Eye (tissue), 1 donor: ENCODE results near the gene ARHGEF19.
"Not testable (repeated sequence)": the region's sequence is repeated elsewhere in the genome, so short reads cannot be mapped to it uniquely, and the experiment has no call there.

Experiments
- DNase-seq: peaks from one replicate; pipeline ENCODE4 v3.0.0-alpha.2; 2015

Gene ARHGEF19

DNA sequence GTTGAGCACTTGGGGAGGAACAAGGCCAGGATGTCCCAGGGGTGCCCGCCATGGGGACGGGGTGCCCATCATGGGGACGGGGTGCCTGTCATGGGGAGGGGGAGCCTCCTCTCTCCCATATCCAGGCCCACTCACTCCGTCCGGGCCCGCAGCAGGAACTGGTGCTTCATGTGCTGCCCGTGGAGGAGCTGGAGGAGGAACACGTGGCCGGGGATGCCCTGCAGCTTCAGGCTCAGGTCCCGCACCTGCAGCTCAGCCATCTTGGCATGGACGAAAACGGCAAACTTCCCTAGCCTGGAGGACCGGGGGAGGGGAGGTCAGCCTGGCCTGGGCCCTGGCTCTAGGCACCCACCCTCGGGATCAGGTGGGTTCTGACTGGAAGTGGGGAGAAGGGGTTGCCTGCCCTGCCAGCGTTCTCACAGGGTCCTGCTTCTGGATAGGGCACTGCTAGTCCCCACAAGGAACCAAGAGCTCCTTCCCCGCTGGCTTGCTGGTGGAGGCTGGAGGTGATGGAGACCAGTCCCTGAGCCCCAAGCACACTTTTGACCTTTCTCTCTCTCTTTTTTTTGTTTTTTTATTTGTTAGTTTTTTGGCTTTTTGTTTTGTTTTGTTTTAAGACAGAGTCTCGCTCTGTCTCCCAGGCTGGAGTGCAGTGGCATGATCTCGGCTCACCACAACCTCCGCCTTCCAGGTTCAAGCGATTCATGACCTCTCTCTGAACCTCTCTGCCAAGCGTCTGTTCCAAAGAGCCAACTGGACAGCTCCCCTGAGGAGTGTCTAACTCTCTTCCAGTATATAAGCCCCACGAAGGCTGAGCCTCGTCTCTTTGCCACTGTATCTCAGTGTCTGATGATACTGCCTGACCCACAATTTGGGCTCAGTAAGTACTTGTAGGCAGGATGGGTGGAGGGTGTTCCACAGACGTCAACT is 9.9 kb downstream of the ARHGEF19 start:
- DNase-seq: no peak

DNA sequence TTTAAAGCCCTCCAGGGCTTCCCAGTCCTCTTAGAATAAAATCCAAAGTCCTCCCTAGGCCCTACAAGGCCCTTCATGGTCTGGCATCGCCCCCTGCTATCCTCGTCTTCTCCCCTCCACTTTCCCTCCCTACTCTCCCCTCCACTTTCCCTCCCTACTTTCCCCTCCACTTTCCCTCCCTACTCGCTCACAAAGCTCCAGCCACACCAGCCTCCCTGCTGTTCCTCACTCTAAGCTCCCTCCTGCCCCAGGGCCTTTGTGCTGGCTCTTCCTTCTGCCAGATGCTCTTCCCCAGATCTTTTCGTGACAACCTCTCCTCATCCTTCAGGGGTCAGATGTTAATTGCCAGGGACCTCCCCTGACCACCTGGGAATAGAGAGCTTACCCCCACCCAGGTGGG is 12.8 kb downstream of the ARHGEF19 start:
- no peak for DNase-seq

DNA sequence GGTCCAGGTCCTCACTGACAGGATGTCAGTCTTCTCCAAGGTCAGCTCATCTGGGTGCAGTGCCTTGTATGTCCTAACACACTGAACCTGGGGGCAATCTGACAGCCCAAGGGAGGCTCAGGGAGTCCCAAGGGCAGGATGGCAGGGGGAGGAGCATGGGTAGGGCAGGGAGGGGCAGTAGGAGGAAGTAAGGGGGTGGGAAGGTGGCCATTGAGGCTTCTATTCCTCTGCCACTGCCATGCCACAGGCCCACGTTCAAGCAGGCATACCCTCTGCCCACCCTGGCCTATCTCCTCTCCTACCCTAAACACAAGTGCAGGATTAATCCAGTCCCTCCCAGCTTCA is 13.3 kb downstream of the ARHGEF19 start:
- DNase-seq: no peak

DNA sequence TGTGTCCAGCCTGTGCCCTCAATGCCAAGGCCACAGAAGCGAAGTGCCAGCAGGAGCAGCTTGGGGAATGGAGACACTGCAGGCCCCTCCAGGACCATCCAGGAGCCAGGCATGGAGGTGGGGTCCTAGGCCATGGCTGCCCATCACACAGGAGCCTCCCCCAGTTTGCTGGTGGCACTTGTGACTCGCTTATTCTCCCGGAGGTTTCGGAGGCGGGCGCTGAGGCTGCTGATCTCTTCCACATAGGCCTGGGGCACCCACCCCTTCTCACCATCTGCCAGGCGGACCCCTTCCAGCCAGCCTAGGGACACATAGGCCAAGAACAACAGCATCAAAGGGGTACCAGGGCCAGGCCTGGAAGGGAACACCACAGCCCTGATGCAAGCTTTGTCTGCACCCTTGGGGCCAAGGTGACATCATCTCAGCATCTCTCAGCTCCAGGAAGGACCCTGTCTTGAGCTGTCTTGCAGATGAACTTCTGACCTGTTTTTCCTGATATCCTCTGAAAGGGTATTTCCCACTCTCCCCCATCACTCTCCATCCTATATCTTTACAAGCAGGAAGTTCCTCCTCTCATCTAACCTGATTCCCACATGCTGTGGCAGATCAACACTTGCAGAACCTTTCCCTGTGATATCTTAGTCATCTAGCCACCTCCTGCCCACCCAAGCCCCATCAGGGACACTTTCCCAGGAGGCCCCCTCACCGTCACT is 13.9 kb downstream of the ARHGEF19 start:
- DNase-seq: no peak

DNA sequence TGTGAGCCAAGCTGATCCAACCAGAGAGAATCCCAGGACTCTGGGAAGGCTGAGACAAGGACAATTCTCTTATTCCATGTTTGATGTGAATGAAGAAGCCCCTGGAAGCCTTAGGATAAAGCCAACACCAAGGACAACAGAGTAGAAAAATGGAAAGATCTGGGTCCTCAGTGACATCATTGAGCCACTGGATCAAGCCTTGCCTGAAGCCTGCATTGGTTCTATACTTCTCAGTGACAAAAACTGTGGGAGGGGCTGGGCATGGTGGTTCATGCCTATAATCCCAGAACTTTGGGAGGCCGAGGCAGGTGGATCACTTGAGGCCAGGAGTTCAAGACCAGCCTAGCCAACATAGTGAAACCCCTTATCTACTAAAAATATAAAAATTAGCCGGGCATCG is 15.6 kb downstream of the ARHGEF19 start:
- DNase-seq: no peak

DNA sequence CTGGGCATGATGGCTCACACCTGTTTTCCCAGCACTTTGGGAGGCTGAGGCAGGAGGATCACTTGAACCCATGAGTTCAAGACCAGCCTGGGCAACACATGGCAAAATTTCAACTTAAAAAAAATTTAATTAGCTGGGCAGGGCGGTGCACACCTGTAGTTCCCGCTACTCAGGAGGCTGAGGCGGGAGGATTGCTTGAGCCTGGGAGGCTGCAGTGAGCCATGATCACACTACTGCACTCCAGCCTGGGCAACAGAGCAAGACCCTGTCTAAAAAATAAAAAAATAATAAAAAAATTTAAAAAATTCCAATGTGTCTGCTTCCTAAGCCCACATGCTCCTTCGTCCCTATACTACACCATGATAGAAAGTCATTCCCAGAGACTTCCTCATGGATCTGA is 16.3 kb downstream of the ARHGEF19 start:
- DNase-seq: not testable (repeated sequence)

DNA sequence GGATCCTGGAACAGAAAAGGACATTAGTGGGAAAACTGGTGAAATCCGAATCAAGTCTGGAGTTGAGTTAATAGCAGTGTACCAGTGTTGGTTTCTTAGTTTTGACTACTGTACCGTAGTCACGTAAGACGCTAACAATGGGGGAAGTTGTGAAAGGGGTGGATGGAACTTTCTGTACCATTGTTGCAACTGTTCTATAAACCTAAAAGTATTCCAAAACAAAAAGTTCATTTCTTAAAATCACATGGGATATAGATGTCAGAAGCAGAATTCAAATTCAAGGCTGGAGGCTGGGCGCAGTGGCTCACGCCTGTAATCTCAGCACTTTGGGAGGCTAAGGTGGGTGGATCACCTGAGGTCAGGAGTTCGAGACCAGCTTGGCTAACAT is 16.9 kb downstream of the ARHGEF19 start:
- no peak for DNase-seq

DNA sequence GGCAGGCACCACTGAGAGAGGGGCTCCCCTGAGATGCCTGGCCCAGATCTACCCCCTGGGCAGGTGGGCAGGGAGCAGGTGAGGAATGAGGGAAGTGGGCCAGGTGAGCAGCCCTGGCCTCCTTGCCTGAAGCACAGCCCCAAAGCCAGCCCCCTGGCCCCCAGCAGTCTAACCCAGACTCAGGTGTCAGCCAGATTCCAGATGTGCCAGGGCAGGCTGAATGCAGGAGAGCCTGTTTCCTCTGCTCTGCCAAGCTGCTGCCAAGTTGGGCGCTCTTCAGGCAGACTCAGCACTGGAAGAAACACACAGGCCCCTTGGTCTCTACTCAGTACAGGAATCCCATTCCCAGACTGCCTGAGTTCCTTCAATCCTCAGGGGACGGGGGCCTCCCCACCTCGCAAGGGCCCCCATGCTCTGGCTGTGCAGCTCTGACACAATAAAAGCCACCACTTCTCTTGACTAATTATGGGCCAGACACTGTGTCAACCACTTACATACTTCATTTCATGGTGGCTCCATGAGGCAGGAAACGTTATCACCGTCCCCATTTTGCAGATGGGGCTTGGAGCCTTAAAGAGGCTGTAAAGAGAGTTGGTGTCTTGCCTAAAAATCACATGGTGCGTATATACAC is 20.4 kb downstream of the ARHGEF19 start:
- DNase-seq: no peak

DNA sequence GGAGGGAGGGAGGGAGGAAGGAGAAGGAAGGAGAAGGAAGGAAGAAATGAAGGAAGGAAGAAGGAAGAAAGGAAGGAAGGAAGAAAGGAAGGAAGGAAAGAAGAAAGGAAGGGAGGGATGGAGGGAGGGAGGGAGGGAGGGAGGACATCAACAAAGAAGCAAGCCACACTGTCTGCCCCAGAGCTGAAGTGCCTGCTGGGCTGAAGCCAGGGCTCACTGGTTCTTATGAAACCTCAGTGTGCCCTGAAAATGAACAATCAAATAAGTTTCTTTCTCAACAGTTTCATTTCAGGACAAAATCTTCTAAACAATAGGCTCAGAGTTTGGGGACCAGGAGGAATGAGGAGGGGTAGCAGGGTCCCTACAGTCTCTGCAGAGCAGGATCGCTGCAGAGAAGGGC is 21.1 kb downstream of the ARHGEF19 start:
- DNase-seq: no peak

DNA sequence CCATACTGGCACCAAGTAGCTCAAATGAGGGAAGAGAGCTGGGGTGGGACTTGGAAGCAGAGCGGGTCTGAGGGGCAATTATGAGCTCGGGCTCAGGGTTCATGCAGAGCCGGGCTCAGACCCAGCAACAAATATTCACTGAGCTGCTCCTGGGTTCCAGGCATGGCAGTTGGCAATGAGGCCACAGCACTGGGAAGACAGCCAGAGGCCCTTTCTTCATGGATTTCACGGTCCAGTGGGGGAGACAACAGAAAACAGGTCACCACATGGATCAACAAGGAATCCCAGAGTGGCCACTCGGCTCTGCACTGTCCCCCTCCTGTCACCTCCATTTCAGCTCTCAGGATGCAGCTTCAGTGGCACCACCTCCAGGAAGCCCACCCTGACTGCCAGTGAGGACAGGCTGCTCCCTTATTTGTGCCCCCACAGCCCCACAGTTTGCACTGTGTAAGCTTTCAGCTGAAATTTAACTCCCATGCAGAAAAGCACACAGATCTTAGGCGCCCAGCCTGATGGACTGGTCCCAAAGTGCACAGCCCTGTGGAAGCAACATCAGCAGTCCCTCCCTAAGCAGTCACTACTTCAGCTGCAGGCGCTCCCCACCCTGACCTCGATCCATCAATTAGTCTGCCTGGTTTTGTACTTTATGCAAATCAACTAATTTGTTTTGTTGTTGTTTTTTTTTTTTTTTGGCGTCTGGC is 22.4 kb downstream of the ARHGEF19 start:
- peak; percentile 87 for DNase-seq

DNA sequence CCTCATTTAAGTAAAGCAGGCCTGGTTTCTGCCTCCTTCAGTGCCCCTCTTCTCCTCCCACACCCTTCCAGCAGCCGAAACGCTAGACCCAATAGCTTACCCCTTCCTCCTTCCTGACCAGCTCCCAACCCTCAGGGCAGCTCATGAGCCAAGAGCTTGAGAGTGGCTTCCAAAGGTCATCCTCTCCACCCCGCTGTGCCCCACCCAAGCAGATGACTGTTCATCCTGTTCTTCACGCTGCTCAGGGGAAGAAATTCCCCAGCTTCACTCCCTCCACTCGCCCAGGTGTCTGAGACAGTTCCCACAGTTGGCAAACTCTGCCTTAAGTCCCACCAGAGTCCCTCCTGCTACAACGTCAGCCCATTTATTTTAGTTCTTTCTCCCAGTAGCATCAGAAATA is 23.4 kb downstream of the ARHGEF19 start:
- peak; percentile 8 for DNase-seq

DNA sequence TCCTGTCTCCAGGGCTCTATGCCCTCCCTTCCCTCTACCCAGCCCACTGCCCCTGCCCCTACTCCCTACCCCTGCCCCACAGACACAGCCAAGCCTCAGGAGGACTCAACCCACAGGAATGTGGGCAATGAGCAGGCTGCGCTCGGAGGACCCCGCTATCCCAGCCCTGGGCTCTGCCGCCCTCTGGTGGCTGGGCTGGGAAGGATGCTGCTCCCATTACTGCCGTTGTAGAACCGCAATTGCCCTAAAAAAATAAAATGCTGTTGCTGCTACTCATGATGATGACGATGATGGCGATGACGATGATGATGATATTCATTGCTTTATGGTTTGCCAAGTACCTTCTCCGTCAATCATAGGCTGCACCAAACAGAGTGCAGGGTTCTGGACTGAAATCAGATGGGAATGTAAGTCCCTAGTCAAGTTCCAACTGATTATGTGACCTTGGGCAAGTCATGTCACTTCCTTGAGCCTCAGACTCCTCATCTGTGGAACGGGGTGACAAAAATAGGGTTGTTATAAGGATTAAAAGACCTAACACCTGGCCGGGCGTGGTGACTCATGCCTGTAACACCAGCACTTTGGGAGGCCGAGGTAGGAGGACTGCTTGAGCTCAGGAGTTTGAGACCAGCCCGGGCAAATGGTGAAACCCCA is 24.6 kb downstream of the ARHGEF19 start:
- DNase-seq: peak; percentile 90

DNA sequence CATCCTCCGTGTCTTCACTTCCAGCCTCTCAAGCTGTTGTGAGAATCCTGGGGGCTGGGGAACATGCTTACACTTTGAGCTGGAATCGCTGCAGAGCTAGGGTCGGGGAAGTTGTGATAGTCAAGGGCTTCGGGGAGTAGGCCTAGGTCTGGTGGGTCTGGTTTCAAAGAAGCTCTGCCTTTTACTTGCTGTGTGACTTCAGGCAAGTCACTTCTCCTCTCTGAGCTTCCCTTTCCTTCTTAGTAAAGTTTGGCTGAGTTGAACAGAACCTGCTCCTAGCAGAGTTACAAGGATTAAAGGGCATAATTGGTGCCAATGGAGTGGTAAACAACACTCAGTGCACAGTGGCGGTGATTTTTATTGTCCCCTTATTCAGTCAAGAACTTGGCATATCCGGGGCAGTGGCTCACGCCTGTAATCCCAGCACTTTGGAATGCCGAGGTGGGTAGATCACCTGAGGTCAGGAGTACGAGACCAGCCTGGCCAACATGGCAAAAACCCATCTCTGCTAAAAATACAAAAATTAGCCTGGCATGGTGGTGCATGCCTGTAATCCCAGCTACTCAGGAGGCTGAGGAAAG is 25.7 kb downstream of the ARHGEF19 start:
- no peak for DNase-seq

DNA sequence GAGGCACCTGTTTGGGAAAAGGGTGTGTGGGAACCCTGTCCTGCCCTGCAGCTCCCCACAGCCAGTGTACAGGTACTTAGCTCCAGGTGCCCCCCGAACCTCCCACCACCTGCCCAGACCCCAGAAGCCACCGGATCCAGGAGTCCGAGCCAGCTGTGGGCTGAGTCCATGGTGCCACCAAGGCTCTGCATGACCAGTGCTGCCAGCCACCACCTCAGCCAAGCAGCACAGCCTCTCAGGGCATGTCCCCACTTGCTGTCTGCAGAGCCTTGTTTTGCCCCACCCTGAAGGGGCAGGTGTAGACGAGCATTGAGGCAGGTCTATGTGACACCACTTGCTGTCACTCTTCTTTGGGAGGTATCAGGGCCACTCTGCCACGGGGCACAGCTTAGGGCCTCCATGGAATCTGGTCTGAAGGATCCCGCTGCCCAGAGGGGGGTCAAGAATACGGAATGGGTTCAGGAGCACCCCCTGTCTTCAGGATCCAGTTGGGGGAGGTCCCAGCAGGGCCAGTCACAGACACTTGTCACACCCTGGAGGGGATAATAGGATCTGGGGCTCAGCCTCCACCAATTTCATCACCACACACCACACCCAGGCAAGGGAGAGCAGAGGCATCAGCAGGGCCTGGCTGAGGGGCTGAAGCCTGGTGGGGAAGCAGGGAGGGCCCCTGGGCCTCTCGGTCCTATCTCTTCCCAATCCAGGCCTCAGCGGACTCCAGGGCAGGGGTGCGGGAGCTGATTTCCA is 27.7 kb downstream of the ARHGEF19 start:
- DNase-seq: no peak

DNA sequence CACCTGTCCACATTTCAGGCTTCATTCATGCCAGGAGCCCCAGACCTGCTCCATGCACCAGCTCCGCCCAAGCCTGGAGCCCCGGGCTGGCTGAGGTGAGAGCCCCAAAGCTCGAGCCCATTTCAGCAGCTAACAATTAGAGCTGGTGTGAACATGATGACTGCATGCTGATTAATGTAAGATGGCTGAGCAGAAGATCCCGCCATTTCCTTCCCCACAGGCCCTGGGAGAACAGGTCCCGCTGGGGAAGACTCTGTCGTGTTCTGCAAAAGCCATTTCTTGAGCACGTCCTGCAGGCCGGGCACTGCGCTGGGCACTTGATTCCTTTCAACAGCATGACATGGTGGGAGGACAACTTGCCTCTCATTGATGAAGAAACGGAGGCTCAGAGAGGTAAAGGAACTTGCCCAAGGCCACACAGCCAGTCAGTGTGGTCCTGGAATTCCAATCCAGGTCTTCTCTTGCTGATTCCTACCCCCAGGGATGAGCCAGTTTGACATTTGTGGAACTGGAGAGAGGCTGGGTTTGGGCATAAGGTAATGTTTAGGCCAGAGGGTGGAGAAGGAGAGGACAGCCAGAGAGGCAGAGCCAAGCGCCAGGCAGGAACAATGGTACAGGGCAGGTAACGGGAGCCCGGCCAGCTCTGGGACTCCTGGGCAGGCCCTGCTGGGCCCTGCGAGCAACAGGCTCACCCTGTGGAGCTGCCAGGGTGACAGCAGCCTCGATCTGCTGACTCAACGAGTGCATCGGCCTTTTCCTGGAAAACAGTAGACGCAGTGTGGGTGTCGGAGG is 28.5 kb downstream of the ARHGEF19 start:
- no peak for DNase-seq

DNA sequence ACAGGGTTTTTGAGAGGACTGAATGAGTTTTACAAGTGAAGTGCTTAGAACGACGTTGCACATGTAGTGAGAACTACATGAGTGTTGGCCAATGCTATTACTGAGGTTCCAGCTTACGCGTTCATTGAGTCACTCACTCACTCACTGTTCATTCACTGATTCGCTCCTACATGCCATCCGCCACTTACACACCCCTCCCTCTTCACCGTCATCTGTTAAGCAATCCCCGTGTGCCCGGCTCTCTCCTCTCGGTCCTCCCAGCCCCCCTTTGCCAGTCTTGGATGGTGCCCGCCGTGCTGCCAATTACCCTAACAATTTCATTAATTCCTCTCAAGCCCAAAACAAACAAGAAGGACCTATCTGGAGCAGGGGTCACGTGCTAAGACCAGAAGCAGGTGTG is 29.3 kb downstream of the ARHGEF19 start:
- DNase-seq: no peak

DNA sequence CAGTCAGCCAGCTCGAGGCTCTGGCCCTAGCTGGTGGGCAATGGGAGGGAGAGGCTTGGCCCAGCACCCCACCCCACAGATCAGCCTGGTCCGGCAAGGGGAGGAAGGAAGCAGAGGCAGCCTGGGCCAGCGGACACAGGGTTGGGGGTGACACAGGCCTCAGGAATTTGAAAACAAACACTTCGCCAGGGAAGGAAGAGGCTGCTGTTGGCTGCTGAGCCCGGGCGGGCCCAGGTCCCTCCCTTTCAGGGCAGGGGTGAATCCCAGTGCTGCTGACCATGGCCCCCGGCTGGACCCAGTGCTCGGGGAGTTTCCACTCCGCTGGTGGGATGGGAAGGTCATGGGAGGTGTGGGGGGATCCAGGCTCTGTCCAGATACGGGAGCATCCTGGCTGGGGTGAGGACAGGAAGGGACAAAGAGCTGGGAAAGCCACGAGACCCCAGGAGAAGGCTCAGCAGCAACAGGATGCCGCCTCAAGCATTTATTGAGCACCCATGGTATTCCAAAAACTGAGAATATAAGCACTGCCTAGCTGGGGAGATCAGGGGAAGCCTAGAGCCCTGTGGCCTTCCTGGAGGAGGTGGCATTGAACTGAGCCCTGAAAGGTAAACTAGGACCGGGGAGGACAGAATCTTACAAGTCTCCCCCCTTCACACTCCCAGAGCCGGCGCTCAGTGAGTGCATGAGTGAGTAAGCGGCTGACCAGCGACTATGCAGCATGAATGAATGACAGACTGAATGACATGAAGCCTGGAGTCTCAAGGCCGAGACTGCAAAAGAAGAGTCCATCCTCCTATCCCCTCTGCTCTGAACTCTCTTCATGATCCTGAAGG is 30.3 kb downstream of the ARHGEF19 start:
- DNase-seq: peak; percentile 85

DNA sequence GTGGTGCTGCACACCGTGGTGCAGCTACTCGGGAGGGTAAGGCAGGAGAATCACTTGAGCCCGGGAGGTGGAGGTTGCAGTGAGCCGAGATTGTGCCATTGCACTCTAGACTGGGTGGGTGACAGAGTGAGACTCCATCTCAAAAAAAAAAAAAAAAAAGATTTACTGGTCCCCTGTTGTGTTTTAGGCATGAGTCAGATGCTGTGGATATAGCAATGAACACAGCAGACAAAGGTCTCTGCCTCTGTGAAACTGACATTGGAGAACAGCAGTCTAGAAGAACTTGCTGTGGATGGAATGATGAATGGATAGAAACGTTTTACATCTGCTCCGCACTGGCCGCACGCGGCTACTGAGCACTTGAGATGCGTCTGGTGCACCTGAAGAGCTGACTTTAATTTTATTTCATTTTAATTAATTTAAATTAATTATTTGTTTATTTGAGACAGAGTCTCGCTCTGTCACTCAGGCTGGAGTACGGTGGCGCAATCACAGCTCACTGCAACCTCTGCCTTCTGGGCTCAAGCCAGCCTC is 32.1 kb downstream of the ARHGEF19 start:
- no peak for DNase-seq
